Heart right ventricle (tissue), 16 donors: ENCODE data around the gene OPRD1. TPM values are rescaled to one million over a fixed set of nuclear protein-coding genes. Genes with fewer than 3 reads are reported as not detected.

Experiments used
- ATAC-seq, 8 donors: fragments of 200-7000 bp; cut with Tn5 transposase; one replicate each; pipeline ENCODE4 v1.9.1; 2020; ENCODE audit warnings: mild to moderate bottlenecking in 8 of 8, moderate library complexity in 8 of 8, moderate number of reproducible peaks in 1 of 8
- DNase-seq, 2 donors: peaks; one replicate each; pipeline ENCODE4 v3.0.0-alpha.2; 2020
- H3K27ac ChIP-seq, 10 donors: fragments of 200-600 bp; sonication (generic) in 2 of 10; one replicate each; pipeline versions ENCODE4 v1.5.0 to v1.8.0; 2020 to 2022; ENCODE audit warnings: mild to moderate bottlenecking in 3 of 10
- H3K27me3 ChIP-seq, 7 donors: fragments of 200-600 bp; one replicate each; pipeline ENCODE4 v1.8.0; 2021 to 2022; ENCODE audit warnings: mild to moderate bottlenecking in 2 of 7
- H3K36me3 ChIP-seq, 9 donors: fragments of 200-600 bp; sonication (generic) in 1 of 9; one replicate each; pipeline versions ENCODE4 v1.5.0 to v1.8.0; 2020 to 2022; ENCODE audit warnings: mild to moderate bottlenecking in 2 of 9
- H3K4me1 ChIP-seq, 9 donors: fragments of 200-600 bp; sonication (generic) in 1 of 9; one replicate each; pipeline versions ENCODE4 v1.5.0 to v1.8.0; 2020 to 2022; ENCODE audit warnings: mild to moderate bottlenecking in 4 of 9
- H3K4me3 ChIP-seq, 10 donors: fragments of 200-600 bp; sonication (generic) in 2 of 10; one replicate each; pipeline versions ENCODE4 v1.5.0 to v1.8.0; 2020 to 2022; ENCODE audit warnings: mild to moderate bottlenecking in 7 of 10, moderate library complexity in 2 of 10
- H3K9me3 ChIP-seq, 11 donors: fragments of 200-600 bp in 10 of 11; sonication (generic) in 2 of 11; one replicate each; pipeline versions ENCODE4 v1.5.0 to v1.8.0; 2013 to 2022; ENCODE audit warnings: mild to moderate bottlenecking in 2 of 11, control low read depth in 1 of 11, moderate library complexity in 1 of 11
- WGBS, 2 donors: extraction: QIAGEN DNeasy Blood & Tissue Kit; methylation state at CpG; one replicate each; pipeline ENCODE4 v1.1.7; 2013; ENCODE audit warnings: inconsistent platforms in 1 of 2; 5-methylcytosine and 5-hydroxymethylcytosine counted together
- intact Hi-C, 10 donors: fragments of 100-400 bp; cut with DNase I; formaldehyde crosslinking; loops; one replicate each; pipeline versions ENCODE4 v1.11.1 to v1.14.2; 2022
- polyA plus RNA-seq, 2 donors: library from polyadenylated mRNA; stranded (reverse); fragments of 200-250 nt; gene quantifications; one replicate each; pipeline ENCODE4 v1.2.3, GENCODE V29; 2013
- total RNA-seq, 10 donors: library from RNA; stranded (reverse); fragmentation: NEBNext Ultra II Directional in 3 of 10; extraction: Animal tissue kit (Norgen Biotek cat#: 25700) in 3 of 10; gene quantifications; one replicate each; pipeline versions ENCODE4 v1.2.1 to v1.2.4, GENCODE V29; 2021 to 2023
- TF ChIP-seq, protein P1 (sequence below), 9 donors: fragments of 200-600 bp; sonication (generic) in 2 of 9; IDR thresholded peaks; one replicate each; pipeline versions ENCODE4 v1.5.0 to v1.8.0; 2021 to 2022; ENCODE audit warnings: antibody characterized with exemption in 9 of 9, mild to moderate bottlenecking in 5 of 9, moderate library complexity in 1 of 9
- donor health status: Arrhythmogenic right ventricular cardiomyopathy.
- donor health status: ischemic (EF 13 %, LVEDD 7.1; RV severe dilation, severe dysfunction).
- donor health status: healthy with polysubstance abuse.
- donor health status: DM: no; HTN: yes; CAD: no.
- donor health status: DM: no; HTN: no; CAD: no.
- donor health status: ischemic (EF 25% LVEDD 6.9; RV normal size, moderate dysfunction).
- donor health status: ischemic (EF 25% LVEDD 5.7; RV mildly dilated, moderate dysfunction).
- donor health status: healthy.
- donor health status: DM: yes; HTN: yes; CAD: no.
- donor health status: Ischemic cardiomyopathy.
- donor health status: ischemic (EF 35%, LVEDD 5.7; RV mildly dilated, moderate dysfunction).
- donor health status: nonischemic (EF 11% LVEDD 7.7; RV severe dilation, severe dysfunction).
- donor health status: DM: yes; HTN: yes; CAD: no.
- donor health status: PGD.
- donor health status: ischemic (EF 29% LVEDD 5.4; RV normal size, mild dysfunction).
- donor health status: nonischemic (EF 23%, LVEDD 6.1; RV moderate dilation, normal function).

Gene OPRD1
- total and polyA plus RNA-seq, 12 donors, result 0.02 to 0.04 TPM; not detected in 10

DNA sequence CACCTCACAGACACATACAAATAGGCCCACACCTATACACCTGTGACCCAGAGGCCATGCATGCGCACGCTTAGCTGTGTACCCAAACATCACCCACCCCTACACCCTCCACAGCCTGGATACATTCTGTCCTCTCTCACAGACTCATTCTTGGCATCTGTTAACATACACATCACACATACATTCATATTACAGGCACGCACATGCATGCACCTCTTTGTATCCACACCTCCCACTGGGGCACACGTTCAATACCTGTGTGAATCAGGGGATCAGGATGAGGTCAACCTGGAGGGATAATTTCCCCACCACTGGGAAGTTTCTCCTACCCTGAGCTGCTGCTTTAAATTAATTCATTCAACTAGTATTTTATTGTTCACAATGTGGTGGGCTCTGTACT is 66.8 kb downstream of the OPRD1 start:
- H3K27ac ChIP-seq, result no peak overlapping the region
- peaks cover 0 to 8% (median 0%) of the 10 kb centered on the region in 9 donors for H3K4me1 ChIP-seq
- 86 to 89% methylated on average over 4 of the region's 4 CpGs for WGBS, 2 donors
- intact Hi-C loops, result loop anchor here in 8 of 10 donors (5.0 to 10.0 kb wide), 5 partner anchors 234 to 521 kb away; partner anchors contain the start of genes TAF12 (in 3 of the 8) and RNU11 (in 2 of the 8)
- TF ChIP-seq, protein P1, sequence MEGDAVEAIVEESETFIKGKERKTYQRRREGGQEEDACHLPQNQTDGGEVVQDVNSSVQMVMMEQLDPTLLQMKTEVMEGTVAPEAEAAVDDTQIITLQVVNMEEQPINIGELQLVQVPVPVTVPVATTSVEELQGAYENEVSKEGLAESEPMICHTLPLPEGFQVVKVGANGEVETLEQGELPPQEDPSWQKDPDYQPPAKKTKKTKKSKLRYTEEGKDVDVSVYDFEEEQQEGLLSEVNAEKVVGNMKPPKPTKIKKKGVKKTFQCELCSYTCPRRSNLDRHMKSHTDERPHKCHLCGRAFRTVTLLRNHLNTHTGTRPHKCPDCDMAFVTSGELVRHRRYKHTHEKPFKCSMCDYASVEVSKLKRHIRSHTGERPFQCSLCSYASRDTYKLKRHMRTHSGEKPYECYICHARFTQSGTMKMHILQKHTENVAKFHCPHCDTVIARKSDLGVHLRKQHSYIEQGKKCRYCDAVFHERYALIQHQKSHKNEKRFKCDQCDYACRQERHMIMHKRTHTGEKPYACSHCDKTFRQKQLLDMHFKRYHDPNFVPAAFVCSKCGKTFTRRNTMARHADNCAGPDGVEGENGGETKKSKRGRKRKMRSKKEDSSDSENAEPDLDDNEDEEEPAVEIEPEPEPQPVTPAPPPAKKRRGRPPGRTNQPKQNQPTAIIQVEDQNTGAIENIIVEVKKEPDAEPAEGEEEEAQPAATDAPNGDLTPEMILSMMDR (IDR thresholded peaks at IDR 0.05), result no peak
- no peak overlapping the region for H3K4me3 ChIP-seq
- DNase-seq (no peak), ATAC-seq (no peak)
- no peaks in the 10 kb centered on the region for H3K36me3 ChIP-seq
- H3K9me3 ChIP-seq, result no peaks in the 10 kb centered on the region
- H3K27me3 ChIP-seq, result peaks cover 0 to 18% (median 7%) of the 10 kb centered on the region in 7 donors

DNA sequence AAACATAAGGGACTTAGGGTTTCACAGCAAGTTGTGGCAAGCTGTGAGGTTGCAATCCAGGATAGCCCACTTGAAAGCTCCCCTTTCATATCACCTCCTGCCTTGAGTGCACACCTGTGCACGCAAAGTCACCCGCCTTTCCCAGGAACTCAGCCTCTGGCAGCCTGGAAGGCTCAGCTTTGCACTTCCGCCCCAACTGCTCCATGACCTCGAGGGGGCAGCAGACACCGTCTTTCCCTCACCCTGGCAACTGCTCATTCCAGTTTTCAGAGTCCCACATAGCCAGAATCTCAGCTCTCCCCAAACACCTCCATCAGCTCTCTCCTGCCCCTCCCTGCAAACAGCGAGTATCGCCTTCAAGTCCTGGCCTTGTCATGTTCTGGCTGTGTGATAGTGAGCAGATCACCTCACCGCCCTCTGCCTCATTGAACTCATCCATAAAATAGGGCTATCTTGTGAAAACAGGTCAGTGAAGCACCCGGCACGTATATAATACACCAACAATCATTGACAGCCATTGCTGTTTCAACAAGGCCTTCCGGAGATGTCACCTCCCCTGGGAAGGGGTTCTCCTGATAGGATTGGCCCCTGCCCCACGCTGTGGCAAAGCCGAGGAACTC is 70.1 kb downstream of the OPRD1 start:
- intact Hi-C loops, result loop anchor here (1.0 to 10.0 kb wide), 12 partner anchors 103 to 1823 kb away; partner anchors contain the start of genes RNU11 (in 1 of the 10), TAF12 (in 1 of the 10) and TMEM200B (in 1 of the 10)
- no peaks in the 10 kb centered on the region for H3K36me3 ChIP-seq
- peaks cover 0 to 37% (median 11%) of the 10 kb centered on the region in 9 donors for H3K4me1 ChIP-seq
- WGBS, 2 donors, result 31 to 34% methylated on average over 13 of the region's 13 CpGs
- no peak overlapping the region for H3K4me3 ChIP-seq
- DNase-seq (peak; percentile 83 to 87), ATAC-seq (peak; percentile 58 to 75 (median 70))
- H3K27me3 ChIP-seq, result peaks cover 0 to 11% (median 0%) of the 10 kb centered on the region in 7 donors
- no peak overlapping the region for H3K27ac ChIP-seq
- no peaks in the 10 kb centered on the region for H3K9me3 ChIP-seq
- TF ChIP-seq, protein P1 (IDR thresholded peaks at IDR 0.05), result peak; percentile 82 to 97 (median 92)

DNA sequence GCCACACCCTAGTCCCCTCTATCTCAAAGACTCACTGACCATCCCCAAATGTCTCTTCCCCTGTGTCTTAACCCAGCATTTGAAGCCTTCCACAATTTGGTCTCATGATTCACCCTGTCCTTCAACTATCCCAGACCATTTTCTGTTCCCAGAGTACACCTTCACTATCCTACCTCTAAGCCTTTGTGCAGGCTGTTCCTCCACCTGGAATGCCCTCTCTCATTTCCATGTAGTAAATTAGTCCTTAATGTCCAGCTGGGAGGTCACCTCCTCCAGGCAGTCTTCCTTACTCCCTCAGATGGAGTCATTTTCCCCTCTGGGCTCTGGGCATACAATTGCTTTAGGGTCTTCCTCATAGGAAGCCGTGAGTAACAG is 71.3 kb downstream of the OPRD1 start:
- TF ChIP-seq, protein P1 (IDR thresholded peaks at IDR 0.05), result no peak
- Histone ChIP-seq H3K4me1 (peaks cover 0 to 44% (median 16%) of the 10 kb centered on the region in 9 donors), H3K36me3 (no peaks in the 10 kb centered on the region), H3K4me3 (no peak overlapping the region), H3K27me3 (peaks cover 0 to 6% (median 0%) of the 10 kb centered on the region in 7 donors), H3K9me3 (no peaks in the 10 kb centered on the region), H3K27ac (no peak overlapping the region)
- intact Hi-C loops, result loop anchor here in 8 of 10 donors (2.0 to 10.0 kb wide), 9 partner anchors 102 to 1822 kb away; partner anchors contain the start of genes RNU11 (in 1 of the 8), TAF12 (in 1 of the 8) and TMEM200B (in 1 of the 8)
- no peak for DNase-seq
- ATAC-seq, result no peak
- WGBS, 2 donors, result 76 to 79% methylated on average over 1 of the region's 1 CpG

DNA sequence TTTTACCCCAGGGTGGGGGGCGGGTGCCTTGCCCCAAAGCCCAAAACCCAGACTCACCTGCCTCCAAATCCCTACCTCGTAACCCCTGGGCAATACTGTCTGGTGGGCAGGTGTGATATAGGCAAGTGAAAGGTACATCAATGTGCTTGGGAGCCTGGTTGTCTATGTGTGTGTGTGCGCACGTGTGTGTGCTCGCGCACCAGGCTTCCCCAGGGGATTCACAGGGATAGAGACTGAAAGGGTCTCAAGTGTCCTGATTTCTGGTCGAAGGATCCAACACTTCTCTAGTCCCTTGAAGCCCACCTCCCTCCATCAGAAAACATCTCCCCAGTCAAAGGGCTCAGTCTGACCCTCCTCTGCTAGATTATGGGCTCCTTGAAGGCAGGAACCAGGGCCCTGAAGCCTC is 73.5 kb downstream of the OPRD1 start:
- no peak overlapping the region for H3K4me3 ChIP-seq
- H3K27ac ChIP-seq, result peak overlapping the region in 8 of 10 donors; percentile 14 to 90 (median 30)
- DNase-seq, result no peak
- intact Hi-C loops, result loop anchor here in 5 of 10 donors (5.0 to 10.0 kb wide), 5 partner anchors 97 to 1819 kb away; partner anchors contain the start of genes RNU11 (in 1 of the 5) and TAF12 (in 1 of the 5)
- TF ChIP-seq, protein P1 (IDR thresholded peaks at IDR 0.05), result no peak
- H3K4me1 ChIP-seq, result peaks cover 0 to 47% (median 16%) of the 10 kb centered on the region in 9 donors
- H3K36me3 ChIP-seq, result no peaks in the 10 kb centered on the region
- no peak for ATAC-seq
- peaks cover 0 to 6% (median 0%) of the 10 kb centered on the region in 7 donors for H3K27me3 ChIP-seq
- no peaks in the 10 kb centered on the region for H3K9me3 ChIP-seq
- WGBS, 2 donors, result 84 to 87% methylated on average over 7 of the region's 7 CpGs
